Measurements from ENCODE around the gene FERMT1.

Gene FERMT1

DNA sequence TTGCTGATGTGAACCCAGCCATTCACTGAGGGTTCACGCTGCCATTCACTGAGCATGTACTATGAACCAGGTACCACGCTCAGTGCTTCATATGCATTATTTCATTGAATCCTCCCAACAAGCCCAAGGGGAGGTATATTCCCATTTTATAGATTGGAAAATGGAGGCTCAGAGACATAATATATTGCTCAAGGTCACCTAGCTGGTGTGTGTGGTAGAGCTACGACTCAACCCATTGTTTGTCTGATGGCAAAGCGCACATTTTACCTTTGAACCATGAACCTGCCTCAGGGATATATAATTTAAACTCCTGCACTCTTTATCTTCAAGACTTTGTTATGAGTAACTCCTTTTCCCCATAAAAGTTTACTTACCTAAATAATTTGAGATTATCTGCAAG is 28.3 kb downstream of the FERMT1 start:
- Histone ChIP-seq H3F3A (ENCODE audit: insufficient read depth, low read length) (no peaks in the 10 kb centered on the region), H2AFZ (ENCODE audit: low read length) (no peak overlapping the region), H3K9me2 (replicated peaks; ENCODE audit: insufficient read depth, low read length) (no peaks in the 10 kb centered on the region), H4K20me1 (ENCODE audit: insufficient read depth, low read length) (no peaks in the 10 kb centered on the region), H3K9ac (ENCODE audit: low read length) (no peak overlapping the region), H3K36me3 (replicated peaks; ENCODE audit: insufficient read depth, low read length) (no peaks in the 10 kb centered on the region; the same call in 1 of the 2 replicates), H3K27me3 (replicated peaks; ENCODE audit: insufficient read depth, low read length) (no peaks in the 10 kb centered on the region), H3K4me1 (ENCODE audit: low read length) (no peaks in the 10 kb centered on the region), H3K4me2 (ENCODE audit: low read depth, low read length) (no peak overlapping the region), H3K27ac (ENCODE audit: low read length) (no peak overlapping the region), H3K4me3 (ENCODE audit: low read length) (no peak overlapping the region), H3K79me2 (ENCODE audit: low read length) (no peaks in the 10 kb centered on the region), H3K9me3 (replicated peaks; ENCODE audit: insufficient read depth, low read length) (no peaks in the 10 kb centered on the region)
- TF ChIP-seq, protein P1, sequence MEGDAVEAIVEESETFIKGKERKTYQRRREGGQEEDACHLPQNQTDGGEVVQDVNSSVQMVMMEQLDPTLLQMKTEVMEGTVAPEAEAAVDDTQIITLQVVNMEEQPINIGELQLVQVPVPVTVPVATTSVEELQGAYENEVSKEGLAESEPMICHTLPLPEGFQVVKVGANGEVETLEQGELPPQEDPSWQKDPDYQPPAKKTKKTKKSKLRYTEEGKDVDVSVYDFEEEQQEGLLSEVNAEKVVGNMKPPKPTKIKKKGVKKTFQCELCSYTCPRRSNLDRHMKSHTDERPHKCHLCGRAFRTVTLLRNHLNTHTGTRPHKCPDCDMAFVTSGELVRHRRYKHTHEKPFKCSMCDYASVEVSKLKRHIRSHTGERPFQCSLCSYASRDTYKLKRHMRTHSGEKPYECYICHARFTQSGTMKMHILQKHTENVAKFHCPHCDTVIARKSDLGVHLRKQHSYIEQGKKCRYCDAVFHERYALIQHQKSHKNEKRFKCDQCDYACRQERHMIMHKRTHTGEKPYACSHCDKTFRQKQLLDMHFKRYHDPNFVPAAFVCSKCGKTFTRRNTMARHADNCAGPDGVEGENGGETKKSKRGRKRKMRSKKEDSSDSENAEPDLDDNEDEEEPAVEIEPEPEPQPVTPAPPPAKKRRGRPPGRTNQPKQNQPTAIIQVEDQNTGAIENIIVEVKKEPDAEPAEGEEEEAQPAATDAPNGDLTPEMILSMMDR (IDR thresholded peaks at IDR 0.05; ENCODE audit: low read length): no peak
- TF ChIP-seq EZH2 (optimal IDR thresholded peaks at IDR 0.05; ENCODE audit: low read depth, low read length) (no peak), EZH2phosphoT487 (IDR thresholded peaks at IDR 0.05; ENCODE audit: low read length) (no peak)
- DNase-seq: no peak

DNA sequence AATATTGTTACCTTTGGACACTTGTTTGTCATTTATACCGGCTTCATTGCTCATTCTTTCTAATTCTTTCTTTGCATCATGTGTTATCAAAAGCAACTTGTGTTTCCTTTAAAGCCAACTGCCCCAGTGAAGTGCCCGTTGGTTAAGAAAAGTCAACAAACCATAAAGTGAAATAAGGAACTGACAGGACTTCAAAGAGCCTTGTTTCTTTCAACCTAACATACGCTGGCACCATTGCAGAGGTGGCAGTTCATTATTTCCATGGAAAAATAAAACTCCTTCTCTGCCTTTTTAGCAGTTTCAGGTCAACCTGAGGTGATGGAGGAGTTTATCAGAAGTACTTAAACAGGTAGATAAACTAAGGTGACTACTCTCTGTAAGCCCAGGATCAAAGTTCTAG is 28.8 kb downstream of the FERMT1 start:
- TF ChIP-seq EZH2phosphoT487 (IDR thresholded peaks at IDR 0.05; ENCODE audit: low read length) (no peak), EZH2 (optimal IDR thresholded peaks at IDR 0.05; ENCODE audit: low read depth, low read length) (no peak)
- TF ChIP-seq, protein P1 (IDR thresholded peaks at IDR 0.05; ENCODE audit: low read length): no peak
- Histone ChIP-seq H3K9ac (ENCODE audit: low read length) (no peak overlapping the region), H3K27me3 (replicated peaks; ENCODE audit: insufficient read depth, low read length) (no peaks in the 10 kb centered on the region), H3K36me3 (replicated peaks; ENCODE audit: insufficient read depth, low read length) (no peaks in the 10 kb centered on the region; the same call in 1 of the 2 replicates), H3K4me2 (ENCODE audit: low read depth, low read length) (no peak overlapping the region), H2AFZ (ENCODE audit: low read length) (no peak overlapping the region), H3K9me3 (replicated peaks; ENCODE audit: insufficient read depth, low read length) (no peaks in the 10 kb centered on the region), H3K27ac (ENCODE audit: low read length) (no peak overlapping the region), H3K9me2 (replicated peaks; ENCODE audit: insufficient read depth, low read length) (no peaks in the 10 kb centered on the region), H3F3A (ENCODE audit: insufficient read depth, low read length) (no peaks in the 10 kb centered on the region), H3K4me1 (ENCODE audit: low read length) (no peaks in the 10 kb centered on the region), H4K20me1 (ENCODE audit: insufficient read depth, low read length) (no peaks in the 10 kb centered on the region), H3K4me3 (ENCODE audit: low read length) (no peak overlapping the region), H3K79me2 (ENCODE audit: low read length) (no peaks in the 10 kb centered on the region)
- no peak for DNase-seq

DNA sequence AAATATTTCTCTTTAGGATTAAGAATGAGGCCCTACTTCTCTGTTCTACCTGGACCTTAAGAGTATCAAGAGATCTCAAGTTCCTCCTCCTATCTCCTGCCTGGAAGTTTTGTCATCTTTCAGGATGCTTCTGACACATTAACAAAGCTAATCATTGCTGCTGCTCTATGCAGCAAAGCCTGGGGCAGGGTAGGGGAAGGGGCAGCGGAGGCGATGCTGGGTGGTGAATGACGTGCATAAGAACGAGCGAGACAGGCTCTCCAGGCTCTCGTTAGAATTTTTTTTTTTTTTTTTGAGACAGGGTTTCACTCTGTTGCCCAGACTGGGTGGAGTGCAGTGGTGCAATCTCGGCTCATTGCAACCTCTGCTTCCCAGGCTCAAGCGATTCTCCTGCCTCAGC is 31.2 kb downstream of the FERMT1 start:
- Histone ChIP-seq H3K4me3 (ENCODE audit: low read length) (no peak overlapping the region), H3K27ac (ENCODE audit: low read length) (no peak overlapping the region), H3K27me3 (replicated peaks; ENCODE audit: insufficient read depth, low read length) (no peaks in the 10 kb centered on the region), H3K9me2 (replicated peaks; ENCODE audit: insufficient read depth, low read length) (no peaks in the 10 kb centered on the region), H3K79me2 (ENCODE audit: low read length) (no peaks in the 10 kb centered on the region), H3K36me3 (replicated peaks; ENCODE audit: insufficient read depth, low read length) (no peaks in the 10 kb centered on the region), H3F3A (ENCODE audit: insufficient read depth, low read length) (no peaks in the 10 kb centered on the region), H3K9me3 (replicated peaks; ENCODE audit: insufficient read depth, low read length) (no peaks in the 10 kb centered on the region), H3K4me1 (ENCODE audit: low read length) (no peaks in the 10 kb centered on the region), H2AFZ (ENCODE audit: low read length) (no peak overlapping the region), H4K20me1 (ENCODE audit: insufficient read depth, low read length) (no peaks in the 10 kb centered on the region), H3K9ac (ENCODE audit: low read length) (no peak overlapping the region), H3K4me2 (ENCODE audit: low read depth, low read length) (no peak overlapping the region)
- no peak for DNase-seq
- TF ChIP-seq, protein P1 (IDR thresholded peaks at IDR 0.05; ENCODE audit: low read length): no peak
- TF ChIP-seq EZH2 (optimal IDR thresholded peaks at IDR 0.05; ENCODE audit: low read depth, low read length) (no peak), EZH2phosphoT487 (IDR thresholded peaks at IDR 0.05; ENCODE audit: low read length) (no peak)
